Raji (cell line): ENCODE data around the gene CDH13.

ENCODE experiments used
- POLR2A ChIP-seq: IDR thresholded peaks from 2 replicates; pipeline ENCODE4 v1.6.1; 2011; ENCODE audit warnings: low read depth, low read length, control low read depth; ENCODE audit not compliant: insufficient read depth

CDH13 gene

GRCh38 chr16:82953517-82953916 lies 326.7 kb downstream of the CDH13 start:
- TF ChIP-seq POLR2A: no peak

GRCh38 chr16:82954224-82954929 lies 327.6 kb downstream of the CDH13 start:
- no peak for TF ChIP-seq POLR2A

GRCh38 chr16:82955741-82956348 lies 329.1 kb downstream of the CDH13 start:
- no peak for TF ChIP-seq POLR2A

DNA sequence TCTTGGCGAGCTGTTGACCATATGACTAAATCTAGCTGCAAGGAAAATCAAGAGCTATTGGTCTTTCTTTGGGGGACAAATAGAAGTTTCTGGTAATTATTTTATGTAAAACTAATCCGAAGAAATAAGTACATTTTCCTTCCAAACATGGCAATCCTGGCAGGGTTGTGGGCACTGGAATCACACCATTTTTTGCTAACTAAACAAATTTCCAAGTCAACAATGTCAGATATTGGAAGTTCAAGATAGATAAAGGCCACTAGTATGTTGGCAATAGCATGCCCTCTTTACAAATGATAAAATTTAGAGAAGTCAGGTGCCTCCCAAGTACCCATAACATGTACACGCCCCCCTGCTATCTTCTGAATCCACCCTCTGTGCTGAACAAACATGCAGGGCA lies 330.4 kb downstream of the CDH13 start:
- no peak for TF ChIP-seq POLR2A

DNA sequence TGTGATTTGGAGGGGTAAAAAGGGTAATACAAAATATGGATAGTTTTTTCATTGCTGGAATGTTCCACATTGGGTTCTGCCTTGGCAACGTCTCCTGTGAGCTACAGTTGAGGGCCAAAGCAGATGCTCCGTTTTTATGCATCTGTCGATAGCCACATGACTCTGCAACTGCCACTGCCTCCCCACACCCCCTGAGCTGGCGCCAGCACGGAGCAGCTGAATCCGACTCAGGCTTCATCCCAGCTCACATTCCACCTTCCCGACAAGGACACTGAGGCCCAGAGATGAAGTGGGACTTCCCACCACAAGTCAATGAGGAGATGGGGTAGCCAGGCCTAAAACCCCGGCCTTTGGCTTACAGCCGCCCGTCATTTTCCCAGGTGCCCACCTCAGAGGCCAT lies 334.1 kb downstream of the CDH13 start:
- TF ChIP-seq POLR2A: no peak

GRCh38 chr16:82963653-82964052 lies 336.9 kb downstream of the CDH13 start:
- no peak for TF ChIP-seq POLR2A

GRCh38 chr16:82965808-82966207 lies 339.0 kb downstream of the CDH13 start:
- TF ChIP-seq POLR2A: no peak

DNA sequence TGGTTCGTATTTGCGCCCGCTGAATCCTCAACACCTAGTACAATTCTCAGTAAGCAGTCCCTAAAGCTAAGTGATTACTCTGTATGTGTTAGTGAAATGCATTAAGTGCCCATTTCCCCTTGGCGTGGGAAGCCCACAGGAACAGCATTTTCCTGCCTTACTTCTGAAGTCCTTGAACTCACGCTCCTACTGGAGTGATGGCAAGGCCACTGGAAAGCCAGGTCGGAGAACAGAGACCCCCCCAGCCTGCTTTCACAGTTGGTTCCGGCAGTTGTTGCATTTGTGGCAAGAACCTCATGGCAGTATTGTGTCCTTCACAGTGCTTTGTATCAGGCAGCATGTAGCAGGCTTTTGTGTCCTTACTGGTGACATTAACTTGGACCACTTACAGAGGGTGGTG lies 340.7 kb downstream of the CDH13 start:
- TF ChIP-seq POLR2A: no peak

GRCh38 chr16:82971126-82971525 lies 344.4 kb downstream of the CDH13 start:
- TF ChIP-seq POLR2A: no peak

DNA sequence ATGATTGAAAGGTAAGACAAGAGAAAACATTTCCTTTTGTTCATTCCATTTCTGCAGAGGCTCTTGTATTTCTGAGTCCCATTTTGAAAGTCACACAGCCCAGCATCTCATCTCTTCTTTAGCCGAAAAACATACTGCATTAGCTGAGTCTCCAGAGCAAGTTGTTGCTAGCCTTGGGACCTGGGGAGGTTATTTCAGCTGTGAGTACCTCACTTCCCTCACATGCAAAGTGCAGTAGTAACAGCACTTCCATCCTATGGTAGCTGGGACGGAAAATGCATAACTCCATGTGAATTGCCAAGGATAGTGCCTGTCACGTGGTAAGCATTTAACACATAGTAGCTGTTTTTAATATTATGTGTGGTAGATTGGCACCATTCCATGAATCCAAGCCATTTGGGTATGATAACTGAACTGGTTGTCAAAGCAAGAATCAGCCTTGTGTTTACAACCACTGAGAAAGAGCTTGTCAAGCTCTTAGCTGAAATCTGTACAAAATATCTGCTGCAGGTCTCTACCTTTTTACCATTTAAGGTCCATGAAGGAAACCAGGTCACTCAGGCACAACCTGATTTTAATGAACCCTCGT lies 345.7 kb downstream of the CDH13 start:
- no peak for TF ChIP-seq POLR2A

DNA sequence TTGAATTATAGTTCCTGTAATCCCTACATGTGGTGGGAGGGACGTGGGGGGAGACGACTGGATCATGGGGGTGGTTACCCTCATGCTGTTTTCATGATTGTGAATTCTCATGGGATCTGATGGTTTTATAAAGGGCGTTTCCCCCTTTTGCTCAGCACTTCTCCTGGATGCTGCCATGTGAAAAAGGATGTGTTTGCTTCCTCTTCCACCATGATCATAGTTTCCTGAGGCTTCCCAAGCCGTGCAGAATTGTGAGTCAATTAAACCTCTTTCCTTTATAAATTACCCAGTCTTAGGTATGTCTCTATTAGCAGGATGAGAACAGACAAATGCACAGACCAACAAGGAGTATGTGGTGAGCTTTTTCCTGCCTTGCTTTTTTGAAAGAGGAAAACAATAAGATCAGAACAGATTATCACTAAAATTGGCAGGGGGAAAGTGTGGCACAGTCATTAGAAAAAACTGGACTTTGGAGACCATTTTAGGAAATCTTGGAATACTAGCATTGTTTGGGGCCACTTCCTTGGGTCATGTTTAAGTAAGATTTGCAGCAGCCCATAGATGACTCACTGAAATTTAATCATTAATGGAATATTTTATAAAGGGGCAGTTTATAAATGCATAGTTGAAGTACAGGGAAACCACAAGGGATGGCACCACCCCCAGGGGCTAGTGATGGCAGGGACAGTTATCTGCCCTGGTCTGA lies 352.8 kb downstream of the CDH13 start:
- TF ChIP-seq POLR2A: no peak

DNA sequence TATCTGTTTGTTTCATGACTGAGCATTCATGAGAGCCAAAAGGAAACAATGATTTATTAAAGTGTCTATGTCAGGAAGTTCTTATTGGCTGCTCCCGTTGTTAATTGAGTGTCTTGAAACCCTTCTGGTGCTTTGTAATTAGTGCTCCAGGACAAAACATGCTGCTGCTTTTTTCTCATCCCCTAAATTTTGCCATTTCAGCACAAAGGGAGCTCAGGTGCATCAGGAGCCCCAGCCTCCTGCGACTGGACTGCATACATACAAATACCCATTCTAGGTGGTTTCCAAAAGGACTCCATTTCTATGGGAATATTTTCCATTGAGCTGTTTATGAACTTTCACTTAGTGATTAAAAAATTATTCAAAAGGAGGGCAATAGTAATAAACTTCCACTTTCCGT lies 354.0 kb downstream of the CDH13 start:
- no peak for TF ChIP-seq POLR2A

- TF ChIP-seq POLR2A: no peak
Measured at GRCh38 chr16:82987767-82988166, 361.0 kb downstream of the CDH13 start.

DNA sequence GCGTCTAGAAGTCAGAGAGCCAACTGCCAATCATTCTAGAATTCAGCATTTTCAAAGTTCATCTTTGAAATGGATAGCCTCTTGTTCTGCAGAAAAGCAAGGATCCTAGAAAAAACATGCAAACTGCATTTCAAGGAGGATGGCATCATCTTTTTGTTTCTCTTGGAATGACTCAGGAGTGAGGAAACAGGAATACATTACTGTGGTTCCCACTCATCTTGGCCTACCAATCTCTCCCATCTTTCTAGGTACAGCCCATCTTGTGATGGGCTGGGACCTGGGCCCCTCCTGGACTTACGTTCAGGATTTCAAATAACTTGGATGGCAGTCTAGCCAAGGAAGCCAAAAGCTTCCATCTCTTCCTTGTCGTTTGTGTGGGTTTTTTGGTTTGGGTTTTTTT lies 363.4 kb downstream of the CDH13 start:
- no peak for TF ChIP-seq POLR2A

GRCh38 chr16:82991410-82991809 lies 364.6 kb downstream of the CDH13 start:
- TF ChIP-seq POLR2A: no peak
